Activated CD8-positive, alpha-beta memory T cell treated with anti-CD3 and anti-CD28 coated beads, Interleukin-2, amount 50 U/mL, for 24 hours (primary cell): ENCODE results near the gene SGCE.
"Not testable (repeated sequence)": the region's sequence is repeated elsewhere in the genome, so short reads cannot be mapped to it uniquely, and the experiment has no call there.

Experiments
- DNase-seq: peaks from one replicate; pipeline ENCODE4 v3.0.0-alpha.2; 2020; ENCODE audit errors: extremely low read depth

The SGCE gene, protein sequence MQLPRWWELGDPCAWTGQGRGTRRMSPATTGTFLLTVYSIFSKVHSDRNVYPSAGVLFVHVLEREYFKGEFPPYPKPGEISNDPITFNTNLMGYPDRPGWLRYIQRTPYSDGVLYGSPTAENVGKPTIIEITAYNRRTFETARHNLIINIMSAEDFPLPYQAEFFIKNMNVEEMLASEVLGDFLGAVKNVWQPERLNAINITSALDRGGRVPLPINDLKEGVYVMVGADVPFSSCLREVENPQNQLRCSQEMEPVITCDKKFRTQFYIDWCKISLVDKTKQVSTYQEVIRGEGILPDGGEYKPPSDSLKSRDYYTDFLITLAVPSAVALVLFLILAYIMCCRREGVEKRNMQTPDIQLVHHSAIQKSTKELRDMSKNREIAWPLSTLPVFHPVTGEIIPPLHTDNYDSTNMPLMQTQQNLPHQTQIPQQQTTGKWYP

DNA sequence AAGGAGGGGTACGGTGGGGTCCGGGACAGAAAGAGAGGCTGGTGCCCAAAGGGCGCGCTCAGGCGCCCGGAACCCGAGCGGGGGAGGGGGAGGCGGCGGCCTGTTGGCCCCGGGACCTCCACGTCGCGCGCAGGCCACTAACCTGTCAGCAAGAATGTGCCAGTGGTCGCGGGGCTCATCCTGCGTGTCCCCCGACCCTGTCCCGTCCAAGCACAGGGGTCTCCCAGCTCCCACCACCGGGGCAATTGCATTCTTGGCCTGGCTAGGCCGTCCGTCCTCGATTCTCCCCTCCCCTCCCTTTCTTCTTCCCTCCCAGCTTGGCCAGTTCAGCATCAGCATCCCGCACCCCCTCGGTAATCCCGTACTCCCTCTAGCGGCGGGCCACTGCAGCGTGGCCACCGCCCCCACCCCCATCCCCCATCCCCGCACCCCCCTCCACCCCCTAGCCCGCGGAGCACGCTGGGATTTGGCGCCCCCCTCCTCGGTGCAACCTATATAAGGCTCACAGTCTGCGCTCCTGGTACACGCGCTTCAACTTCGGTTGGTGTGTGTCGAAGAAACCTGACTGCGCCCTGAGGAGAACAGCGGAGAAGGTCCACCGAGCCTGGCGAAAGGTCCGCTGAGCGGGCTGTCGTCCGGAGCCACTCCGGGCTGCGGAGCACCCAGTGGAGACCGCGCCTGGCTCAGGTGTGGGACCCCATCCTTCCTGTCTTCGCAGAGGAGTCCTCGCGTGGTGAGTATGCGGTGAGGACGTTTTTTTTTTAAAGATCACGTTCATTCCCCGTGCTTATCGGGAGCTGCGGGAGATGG is at the start of gene SGCE:
Gene SGCE (minus strand): TSS at position 286 of the 810 bp plus-strand sequence. CDS start 35 bp downstream, at position 251.
- no peak for DNase-seq

DNA sequence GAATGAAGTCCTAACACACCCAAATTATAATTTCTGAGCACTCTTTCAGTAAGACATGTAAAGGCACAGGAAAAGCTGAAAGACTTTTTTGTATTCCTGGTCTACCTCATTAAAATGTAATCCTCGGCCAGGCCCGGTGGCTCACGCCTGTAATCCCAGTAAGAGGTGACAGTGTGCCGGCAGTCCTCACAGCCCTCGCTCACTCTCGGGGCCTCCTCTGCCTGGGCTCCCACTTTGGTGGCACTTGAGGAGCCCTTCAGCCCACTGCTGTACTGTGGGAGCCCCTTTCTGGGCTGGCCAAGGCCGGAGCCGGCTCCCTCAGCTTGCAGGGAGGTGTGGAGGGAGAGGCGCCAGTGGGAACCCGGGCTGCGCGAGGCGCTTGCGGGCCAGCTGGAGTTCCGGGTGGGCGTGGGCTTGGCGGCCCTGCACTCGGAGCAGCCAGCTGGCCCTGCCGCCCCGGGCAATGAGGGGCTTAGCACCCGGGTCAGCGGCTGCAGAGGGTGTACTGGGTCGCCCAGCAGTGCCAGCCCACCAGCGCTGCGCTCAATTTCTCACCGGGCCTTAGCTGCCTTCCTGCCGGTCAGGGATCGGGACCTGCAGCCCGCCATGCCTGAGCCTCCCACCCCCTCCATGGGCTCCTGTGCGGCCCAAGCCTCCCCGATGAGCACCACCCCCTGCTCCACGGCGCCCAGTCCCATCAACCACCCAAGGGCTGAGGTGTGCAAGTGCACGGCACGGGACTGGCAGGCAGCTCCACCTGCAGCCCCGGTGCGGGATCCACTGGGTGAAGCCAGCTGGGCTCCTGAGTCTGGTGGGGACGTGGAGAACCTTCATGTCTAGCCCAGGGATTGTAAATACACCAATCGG is 49.5 kb upstream of the SGCE start:
- not testable (repeated sequence) for DNase-seq

DNA sequence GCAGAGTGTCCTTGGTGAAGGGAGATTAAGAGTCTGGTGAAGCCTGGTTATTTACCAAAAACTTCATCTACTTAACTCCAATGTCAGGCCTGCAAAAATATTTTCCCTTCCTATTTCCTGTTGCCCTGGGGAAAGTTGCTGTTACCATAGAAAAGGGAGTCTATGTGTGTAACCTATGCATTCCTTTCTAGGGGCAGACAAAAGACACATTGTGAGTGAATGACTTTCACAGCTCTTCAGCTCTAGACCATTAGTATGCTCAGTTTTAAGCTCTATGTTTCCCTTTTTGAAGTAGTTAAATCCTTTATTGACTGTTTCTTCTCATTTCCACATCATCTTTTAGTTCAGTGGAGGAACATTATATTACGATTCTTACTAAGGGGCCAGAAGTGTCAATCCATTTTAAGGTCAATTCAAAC is 45.6 kb upstream of the SGCE start:
- no peak for DNase-seq

DNA sequence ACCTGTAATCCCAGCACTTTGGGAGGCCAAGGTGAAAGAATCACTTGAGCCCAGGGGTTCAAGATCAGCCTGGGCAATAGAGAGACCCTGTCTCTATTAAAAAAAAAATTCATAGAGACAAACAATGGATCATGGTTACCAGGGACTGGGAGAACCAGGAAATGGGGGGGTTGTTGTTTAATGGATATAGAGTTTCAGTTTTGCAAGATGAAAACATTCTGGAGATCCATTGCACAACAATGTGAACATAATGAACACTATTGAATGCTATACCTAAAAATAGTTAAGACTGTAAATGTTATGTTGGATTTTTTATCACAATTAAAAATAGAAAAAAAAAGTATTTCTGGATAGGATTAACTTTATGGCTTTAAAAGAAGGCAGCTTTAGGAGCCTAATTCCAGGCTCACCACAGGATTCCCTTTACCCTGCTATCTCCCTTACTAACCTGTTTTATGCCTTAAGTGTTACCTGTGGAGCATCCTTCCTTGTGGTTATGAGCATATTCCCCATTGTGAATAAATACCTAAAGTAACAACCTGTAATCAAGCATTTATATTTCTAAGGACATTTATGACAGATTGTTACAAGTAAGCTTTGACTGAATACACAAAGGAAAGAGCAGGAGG is 45.1 kb upstream of the SGCE start:
- no peak for DNase-seq

DNA sequence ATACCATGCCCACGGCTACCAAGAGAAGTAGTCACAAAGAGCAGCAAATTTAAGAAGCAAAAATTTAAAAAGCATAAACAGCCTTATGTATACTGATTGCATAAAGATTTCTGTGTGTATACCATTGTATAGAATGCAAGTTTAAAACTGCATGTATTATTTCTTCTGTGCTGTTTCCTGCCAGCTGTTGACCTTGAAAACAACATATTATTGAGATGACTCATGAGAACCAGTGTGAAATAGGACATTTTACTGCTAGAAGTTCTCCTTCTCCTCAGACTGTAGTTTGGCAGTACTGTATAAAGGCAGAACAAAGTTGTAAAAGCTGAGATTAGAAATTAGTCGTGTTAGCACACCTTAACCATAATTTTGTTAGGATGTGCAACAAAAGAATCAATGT is 42.3 kb upstream of the SGCE start:
- DNase-seq = no peak

DNA sequence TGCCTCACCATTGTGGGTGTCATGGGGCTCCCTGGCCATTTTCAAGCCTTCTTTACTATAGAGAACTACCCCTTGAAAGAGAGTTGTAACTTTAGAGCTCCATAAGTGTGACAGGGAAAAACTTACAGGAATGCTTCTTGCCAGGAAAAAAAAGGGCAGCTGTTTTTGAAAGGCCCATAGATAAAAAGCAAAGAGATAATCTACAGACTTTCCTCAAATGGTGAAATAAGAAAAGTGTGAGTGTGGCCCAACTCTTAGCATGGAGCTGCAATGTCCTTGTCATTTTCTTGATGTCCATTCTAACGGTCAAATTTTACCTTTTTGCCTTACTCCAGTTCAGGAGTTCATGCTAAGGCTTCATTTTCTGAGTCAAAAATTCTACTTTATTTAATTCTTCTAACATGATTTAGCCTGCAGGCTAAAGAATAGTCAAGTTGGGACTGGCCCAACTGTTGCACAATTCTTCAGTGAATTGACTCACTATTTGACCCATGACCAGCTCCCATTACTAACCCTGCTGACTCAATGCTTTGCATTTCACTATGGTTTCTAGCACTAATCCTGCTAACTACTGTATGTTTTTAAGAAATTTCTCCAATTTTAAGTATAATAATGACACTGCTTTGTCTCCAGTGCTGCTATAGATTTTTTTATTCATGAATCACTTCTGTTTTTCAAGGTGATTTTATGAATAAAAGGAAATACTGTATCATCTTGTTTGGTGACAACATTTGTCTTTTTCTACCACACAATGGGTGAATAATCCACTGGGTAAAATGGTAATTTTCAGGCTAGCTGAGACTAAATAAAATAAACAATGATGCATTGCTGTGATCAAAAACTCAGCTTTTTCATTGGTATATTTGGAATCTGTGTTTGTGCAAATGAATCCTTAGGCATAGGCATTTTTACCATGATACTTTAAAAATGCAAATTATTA is 41.4 kb upstream of the SGCE start:
- DNase-seq = no peak

DNA sequence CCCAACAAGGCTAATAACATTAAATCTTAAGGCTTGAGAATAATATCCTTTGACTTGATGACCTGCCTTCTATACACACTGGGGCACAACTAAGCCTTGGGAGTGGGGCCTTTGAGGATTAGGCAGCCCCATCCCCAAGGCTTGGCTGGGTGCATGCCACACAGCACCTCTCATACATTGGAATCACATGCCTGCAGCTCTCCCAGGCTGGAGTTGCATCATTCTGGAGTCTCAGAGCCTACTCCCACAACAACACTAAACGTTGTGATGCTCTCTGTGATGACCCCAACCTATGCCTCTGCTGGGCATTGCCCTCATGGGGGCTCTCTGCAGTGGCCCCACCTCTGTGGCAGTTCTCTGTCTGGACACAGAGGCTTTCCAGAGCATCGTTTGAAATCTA is 31.9 kb upstream of the SGCE start:
- no peak for DNase-seq

DNA sequence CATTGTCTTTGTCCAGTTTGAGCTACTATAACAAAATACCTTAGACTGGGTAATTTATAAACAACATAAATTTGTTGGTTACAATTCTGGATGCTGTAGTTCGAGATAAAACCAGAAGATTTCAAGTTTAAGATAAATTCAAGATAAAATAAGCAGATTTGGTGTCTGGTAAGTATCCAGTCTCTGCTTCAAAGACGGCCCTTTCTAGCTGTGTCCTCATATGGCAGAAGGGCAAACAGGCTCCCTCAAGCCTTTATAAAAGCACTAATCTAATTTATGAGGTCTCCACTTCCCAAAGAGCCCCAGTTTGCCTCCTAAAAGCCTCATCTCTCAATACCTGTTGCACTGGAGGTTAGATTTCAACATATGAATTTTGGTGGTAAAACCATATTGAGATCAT is 31.1 kb upstream of the SGCE start:
- DNase-seq = no peak

DNA sequence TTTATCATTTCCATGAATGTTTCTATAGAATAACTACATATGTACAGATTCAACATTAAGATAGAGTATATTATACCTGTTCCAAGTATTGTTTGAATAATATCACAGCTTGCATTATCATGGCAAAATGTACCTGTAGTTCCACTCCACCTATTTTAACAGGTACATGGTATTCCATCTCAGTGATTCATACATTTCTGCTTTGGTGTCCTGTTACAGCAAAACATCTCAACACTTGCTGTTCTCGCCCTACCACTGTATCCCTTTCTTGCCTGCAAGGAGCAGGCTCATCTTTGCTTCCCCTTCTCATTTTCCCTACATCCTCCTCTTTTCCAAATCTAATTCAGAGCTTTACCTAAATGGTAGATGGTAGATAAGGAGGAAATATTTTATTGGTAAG is 27.1 kb upstream of the SGCE start:
- no peak for DNase-seq

DNA sequence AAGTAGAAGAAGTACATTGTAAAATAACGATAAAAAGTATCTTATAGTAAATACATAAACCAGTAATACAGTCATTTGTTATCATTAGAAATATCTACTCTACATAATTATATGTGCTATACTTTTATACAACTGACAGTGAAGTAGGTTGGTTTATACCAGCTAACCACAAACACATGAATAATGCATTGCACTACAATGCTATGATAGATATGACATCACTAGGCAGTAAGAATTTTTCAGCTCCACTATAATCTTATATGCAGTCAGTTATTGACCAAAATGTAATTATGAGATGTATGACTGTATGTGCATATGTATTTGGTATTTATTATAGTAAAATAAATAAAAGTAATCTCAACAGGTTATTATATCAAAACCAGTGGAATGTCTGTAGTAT is 23.4 kb upstream of the SGCE start:
- no peak for DNase-seq

DNA sequence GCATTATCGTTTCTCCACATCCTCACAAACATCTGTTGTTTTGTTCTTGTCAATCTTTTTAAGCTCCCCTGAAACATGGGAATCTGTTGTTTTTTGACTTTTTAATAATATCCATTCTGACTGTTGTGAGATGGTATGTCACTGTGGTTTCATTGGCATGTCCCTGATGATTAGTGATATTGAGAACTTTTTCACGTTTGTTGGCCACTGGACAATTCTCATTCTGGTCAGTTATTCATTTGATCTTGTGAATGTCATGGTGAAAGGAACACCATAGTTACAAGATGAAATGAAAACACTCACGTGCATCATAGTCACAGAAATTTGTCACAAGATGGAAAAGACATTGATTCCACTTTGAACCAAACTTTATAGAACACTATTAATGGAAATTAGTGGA is 20.5 kb upstream of the SGCE start:
- DNase-seq = no peak

DNA sequence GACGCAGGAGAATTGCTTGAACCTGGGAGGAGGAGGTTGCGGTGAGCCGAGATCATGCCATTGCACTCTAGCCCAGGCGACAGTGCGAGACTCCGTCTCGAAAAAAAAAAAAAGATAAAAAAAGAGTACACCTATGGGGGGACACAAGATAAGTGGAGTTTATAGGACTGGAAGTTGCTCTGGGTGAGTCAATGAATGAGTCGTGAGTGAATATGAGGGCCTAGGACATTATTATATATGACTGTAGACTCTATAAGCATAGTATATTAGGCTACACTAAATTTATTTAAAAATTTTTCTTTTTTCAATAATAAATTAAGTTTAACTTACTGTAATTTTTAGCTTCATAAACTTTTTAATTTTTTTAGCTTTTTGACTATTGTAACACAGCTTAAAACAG is 19.4 kb upstream of the SGCE start:
- DNase-seq = no peak

DNA sequence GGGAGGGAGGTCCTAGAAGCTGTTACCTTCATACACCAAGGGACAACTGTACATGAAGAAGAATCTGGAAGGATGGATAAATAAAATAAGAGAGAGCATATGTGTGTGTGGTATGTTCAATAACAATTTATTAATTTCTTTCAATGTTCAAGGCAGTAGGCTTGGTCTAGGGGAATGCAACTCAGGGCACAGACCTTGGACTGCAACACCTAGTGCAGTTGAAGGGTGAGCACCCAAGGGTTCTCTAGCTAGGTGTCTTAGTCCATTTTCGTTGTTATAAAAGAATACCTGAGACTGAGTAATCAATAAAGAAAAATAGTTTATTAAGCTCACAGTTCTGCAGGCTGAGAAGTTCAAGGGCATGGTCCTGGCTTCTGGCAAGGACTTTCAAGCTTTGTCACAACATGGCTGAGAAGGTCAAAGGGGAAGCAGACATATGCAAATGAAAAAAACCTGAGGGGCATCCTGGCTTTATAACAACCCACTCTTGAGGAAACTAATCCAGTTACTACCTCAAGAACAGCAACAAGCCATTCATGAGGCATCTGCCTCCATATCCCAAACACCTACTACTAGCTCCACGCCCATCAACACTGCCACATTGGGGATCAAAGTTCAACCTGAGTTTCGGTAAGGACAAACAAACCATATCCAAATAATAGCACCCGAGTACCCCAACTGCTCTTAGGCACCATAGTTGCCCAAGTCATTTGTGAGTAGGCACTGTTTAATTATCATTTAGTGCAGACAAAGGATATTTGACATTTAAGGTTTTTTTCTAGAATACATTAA is 15.7 kb upstream of the SGCE start:
- DNase-seq = no peak

DNA sequence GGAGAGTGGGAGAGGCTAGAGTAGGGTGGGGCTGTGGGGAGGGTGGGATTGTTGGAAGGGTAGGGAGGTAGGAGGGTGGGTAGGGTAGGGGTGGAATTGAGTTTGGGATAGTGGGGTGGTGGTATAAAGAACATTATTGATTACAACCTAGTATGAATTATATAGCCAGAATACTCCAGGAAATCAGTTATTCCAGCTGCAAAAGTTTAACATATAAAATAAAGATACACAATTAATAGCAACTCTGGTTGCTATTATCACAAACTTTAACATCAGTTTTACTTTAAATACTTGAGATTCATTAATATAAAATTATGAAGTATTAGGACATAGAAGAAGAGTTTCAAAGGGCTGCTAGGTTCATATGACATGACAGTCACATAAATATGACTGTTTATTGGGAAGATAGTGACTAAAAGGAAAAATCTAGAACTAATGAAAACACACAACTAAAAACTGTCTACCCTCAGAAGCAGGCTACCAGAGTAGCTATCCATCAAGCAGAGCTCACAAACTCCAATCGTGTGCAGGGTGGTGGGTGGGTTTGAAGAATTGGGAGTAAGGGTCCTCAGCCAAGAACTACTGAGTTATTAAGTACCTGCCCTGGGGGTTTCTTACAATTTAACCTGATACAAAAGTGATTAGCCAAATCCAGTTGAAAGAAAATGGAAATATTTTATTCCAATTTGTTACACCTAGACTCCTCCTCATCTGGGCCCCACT is 14.0 kb upstream of the SGCE start:
- no peak for DNase-seq

DNA sequence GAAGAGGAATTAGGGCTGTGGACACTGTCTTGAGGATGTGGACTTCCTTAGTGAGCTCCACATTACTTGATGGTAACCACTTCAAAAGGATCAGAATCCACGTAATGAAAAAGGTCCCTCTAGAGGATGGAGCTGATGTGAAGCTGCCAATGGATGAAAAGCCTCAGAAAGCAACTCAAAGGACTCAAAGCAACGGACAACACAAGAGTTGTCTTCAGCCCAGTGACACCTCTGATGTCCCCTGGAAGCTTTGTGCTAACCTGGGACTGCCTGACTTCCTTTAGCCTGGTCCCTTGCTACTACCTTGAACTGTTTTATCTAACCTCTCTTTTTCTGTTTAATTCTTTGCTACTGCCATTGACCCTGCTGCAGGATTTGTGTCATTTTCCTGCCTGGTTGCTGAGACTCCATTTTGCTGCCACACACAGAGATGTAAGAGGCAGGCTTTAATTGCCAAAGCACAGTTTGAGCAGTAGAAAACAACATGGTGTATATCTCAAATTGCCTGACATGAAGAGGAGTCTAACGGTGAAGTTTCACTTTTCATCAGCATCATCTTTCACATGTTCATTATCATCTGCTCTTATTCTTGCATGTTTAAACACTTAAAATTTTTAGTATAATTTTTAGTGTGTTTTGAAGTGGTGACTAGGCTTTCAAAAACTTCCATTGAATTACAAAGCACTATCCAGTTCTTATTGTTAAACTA is 11.1 kb upstream of the SGCE start:
- DNase-seq = no peak

DNA sequence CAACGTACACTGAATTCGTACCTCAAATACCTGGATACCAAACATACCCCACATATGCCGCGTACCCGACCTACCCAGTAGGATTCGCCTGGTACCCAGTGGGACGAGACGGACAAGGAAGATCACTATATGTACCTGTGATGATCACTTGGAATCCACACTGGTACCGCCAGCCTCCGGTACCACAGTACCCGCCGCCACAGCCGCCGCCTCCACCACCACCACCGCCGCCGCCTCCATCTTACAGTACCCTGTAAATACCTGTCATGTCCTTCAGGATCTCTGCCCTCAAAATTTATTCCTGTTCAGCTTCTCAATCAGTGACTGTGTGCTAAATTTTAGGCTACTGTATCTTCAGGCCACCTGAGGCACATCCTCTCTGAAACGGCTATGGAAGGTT is 9.5 kb upstream of the SGCE start:
- no peak for DNase-seq

DNA sequence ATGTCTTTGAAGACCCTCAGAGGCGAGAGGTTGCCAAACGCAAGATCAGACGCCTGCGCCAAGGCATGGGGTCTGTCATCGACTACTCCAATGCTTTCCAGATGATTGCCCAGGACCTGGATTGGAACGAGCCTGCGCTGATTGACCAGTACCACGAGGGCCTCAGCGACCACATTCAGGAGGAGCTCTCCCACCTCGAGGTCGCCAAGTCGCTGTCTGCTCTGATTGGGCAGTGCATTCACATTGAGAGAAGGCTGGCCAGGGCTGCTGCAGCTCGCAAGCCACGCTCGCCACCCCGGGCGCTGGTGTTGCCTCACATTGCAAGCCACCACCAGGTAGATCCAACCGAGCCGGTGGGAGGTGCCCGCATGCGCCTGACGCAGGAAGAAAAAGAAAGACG is 8.1 kb upstream of the SGCE start:
- no peak for DNase-seq

DNA sequence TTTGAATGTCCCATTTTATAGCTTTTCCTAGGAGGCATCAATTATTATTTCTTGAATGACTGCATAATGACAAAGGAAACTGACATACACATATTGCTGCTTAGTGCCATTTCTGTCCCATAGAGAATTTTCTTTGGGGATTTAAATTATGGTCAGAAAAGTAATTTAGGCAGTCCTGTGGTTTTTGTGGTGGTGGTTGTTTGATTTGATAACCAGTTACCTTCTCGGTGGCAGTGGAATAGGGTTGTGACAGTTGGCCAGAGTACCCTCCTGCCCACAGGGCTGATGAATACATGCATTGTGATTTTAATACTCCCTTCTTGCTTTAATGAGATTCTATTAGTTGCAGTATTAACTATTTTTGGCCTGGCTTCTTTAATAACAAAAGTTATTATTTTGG is 6.6 kb upstream of the SGCE start:
- no peak for DNase-seq
